Neural progenitor cell (in vitro differentiated cells): ENCODE data around the gene INTS15.

Experiments
- CTCF ChIP-seq: fragments of 200-600 bp; sonication (generic); IDR thresholded peaks from 2 replicates; pipeline ENCODE4 v1.5.1; 2017; ENCODE audit warnings: antibody characterized with exemption, mild to moderate bottlenecking
- EZH2phosphoT487 ChIP-seq: fragments of 200-600 bp; sonication (generic); IDR thresholded peaks from 2 replicates; pipeline ENCODE4 v1.6.1; 2017; ENCODE audit warnings: antibody characterized with exemption

GRCh38 chr7:6656413-6656812, 66.6 kb downstream of the INTS15 start:
- TF ChIP-seq CTCF (no peak), EZH2phosphoT487 (no peak)
